ENCODE measurements around the gene HSPA4.

DNA sequence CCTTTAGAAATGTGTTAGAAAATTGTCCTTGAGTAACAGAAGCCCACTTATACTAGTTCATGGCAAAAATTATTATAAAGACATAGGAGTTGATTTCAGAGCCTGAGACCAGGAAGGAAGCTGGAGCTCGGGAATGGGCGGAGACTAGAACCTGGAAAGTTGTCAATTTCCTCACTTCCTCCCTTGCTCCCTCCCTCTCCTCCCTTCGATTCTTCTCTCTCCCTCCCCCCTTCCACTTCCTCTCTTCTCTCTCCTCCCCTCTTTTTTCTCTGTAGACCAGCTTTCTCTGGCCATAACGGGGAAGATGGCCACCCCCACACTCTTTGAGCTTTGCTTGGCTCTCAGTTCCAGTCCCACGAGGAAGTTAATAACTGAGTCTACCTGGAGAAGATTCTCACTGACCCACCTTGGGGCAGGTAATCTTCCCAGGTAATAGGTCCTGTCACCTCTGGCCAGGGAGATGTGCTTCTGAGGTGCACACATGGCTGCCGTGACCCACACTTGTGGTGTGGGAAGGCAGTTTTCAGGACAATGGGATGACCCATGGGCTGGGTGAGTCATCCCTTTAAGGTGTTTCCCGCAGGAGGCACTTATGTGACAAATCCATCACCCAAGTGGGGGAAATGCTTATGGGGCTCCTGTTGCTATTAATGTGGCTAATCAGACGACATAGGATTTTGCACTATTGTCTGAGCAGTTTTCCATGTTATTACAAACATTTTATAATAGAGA, 78.7 kb downstream of the HSPA4 start:
- TF ChIP-seq POLR2A (IDR thresholded peaks at IDR 0.05): no peak
- TF ChIP-seq, protein P1, sequence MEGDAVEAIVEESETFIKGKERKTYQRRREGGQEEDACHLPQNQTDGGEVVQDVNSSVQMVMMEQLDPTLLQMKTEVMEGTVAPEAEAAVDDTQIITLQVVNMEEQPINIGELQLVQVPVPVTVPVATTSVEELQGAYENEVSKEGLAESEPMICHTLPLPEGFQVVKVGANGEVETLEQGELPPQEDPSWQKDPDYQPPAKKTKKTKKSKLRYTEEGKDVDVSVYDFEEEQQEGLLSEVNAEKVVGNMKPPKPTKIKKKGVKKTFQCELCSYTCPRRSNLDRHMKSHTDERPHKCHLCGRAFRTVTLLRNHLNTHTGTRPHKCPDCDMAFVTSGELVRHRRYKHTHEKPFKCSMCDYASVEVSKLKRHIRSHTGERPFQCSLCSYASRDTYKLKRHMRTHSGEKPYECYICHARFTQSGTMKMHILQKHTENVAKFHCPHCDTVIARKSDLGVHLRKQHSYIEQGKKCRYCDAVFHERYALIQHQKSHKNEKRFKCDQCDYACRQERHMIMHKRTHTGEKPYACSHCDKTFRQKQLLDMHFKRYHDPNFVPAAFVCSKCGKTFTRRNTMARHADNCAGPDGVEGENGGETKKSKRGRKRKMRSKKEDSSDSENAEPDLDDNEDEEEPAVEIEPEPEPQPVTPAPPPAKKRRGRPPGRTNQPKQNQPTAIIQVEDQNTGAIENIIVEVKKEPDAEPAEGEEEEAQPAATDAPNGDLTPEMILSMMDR (IDR thresholded peaks at IDR 0.05): no peak
